ENCODE measurements around the gene CYSLTR2.
A peak's percentile ranks its signal among the peaks of the same experiment; 100 is the strongest.

CYSLTR2 gene

DNA sequence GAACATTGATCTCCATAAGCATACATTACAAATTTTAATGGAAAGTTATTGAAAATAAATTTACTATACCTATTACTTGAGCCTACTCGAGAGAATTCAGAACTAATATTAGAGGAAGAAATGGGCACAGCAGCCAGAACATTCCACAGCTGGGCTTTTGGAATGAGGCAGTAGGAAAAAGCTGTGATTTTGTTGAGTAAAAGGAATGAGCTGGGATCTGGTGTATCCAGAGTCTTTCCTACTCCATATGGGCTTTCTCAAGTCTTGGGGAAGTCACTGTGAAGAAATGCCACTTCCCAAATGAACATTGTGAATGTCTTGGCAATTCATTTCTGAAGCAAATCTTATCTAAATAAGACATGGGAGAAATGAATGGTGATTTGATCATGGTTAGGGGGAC is 93.1 kb downstream of the CYSLTR2 start:
- no peak for DNase-seq

DNA sequence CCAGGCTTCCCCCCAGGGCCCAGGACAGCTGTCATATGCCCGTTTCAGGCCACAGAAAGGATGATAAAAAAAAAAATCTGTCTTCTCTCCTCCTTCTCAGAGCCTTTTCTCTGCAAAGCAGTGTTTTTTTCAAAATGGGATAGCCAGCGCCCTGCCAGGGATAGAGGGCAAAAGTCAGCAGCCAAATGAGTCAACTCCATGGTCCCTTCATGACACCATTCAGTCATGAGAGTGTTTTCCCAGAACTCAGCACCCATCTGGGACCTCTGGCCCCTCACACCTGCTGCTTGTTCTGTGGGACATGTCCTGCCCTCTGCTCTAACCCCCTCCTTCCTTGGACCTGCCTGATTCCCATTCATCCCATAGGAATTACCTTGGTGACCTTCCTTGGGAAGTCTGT is 95.0 kb downstream of the CYSLTR2 start:
- no peak for DNase-seq

DNA sequence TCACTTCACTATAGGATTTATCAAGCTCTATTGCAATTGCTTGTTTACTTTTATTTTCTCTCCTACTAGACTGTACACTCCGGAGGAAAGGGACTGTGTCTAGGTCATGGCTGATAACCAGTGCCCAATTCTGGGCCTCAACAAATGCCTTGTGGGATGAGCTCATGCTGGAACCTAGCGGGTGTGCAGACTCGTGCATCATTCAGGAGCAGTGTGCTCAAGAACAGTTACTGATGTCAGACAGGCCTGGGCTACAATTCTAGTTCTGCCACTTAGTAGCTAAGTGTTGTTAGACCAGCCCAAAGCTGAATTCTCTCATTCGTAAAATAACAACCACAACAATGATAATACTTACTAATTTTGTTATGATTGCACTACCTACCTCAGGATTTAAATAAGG is 95.4 kb downstream of the CYSLTR2 start:
- no peak for DNase-seq

DNA sequence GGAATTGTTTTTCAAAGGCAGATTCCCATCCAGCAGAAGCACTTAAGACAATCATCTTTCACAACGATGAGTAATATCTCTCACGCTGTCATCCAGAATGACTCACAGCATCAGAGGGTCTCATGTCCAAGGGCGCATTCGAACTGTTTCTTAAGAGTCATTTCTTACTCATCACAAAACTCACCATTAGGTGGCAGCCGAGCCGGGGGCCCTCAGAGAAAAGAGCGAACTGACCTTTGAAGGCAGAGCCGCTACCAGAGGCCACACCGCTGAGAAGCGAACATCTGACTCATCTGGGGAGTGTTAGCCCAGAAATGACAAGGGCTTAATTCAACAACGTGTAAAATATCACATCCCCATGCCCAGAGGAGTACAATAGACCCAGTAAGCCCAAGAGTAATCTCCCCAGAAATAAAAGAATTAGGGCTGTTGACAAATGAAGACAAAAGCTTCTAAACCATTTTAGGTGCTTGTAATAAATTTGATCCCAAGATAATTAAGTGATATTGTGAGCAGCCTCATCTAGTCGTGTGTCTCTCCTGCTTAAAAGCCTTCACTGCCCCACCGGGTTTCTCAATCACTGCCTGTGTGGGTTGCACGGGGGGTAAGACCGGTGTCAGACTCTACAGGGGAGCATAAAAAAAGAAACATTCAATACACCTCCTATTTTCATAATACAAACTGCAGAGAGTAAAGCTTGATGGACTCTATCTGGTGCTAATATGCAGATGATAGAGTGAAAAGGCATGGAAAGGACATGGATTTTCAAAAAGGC is 96.2 kb downstream of the CYSLTR2 start:
- peak; percentile 50 to 55 for DNase-seq

DNA sequence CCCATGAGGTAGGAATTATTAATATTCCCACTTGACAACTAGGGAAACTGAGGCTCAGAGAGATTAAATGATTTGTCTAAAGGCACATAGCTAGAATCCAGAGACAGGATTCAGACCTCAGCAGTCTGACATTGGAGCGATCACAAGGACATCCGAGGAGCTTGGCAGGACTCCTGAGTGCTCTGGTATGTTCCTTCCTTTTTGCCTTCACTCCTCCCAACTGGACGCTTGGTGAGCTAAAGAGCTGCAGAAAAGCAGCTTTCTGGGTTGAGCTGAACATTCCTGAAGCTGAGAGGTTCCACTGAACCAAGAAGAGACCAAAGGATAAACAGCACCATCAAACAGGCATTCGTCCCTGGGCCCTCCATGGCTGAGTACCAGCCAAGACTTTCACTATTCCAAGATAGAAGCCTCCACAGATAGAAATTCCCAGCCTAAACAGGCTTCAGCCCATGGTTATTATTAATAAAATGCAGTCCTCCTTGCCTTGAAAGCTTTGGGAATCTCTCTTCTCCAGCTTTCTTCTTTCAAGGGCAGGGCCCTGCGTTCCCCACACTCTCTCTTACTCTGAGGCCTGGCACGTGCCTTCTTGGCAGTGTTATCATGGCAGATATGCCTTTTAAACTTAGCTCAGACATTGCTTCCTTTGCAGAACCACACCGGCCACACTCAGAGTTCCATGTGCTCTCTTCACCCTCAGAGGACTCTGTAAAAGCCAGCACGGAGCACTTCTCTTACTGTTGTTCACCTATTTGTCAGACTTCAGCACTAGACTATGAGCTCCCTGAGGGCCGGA is 97.1 kb downstream of the CYSLTR2 start:
- DNase-seq, result no peak

DNA sequence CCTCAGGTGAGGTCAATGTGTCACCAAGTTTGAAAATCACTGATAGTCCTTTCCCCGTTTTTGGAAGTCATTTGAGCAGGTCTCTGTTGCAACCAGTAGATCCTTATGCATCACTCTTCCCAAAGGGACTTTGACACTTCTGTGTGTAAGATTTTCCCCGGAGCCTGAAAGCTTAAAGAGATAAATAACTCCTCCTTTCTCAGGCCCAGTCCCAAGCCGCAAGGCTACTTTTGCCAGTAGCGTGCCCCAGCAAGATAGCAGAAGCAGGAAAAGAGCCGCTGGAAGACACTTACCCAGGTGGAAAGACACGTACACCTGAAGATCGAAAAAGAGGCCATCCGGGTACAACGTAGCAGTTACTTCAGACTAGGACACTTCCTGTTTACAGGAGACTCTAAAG is 106.9 kb downstream of the CYSLTR2 start:
- DNase-seq, result no peak
